Placental pericyte (primary cell): ENCODE results near the gene VSTM2L. TPM values are rescaled to one million over a fixed set of nuclear protein-coding genes. Genes with fewer than 3 reads are reported as not detected.

Experiments
- total RNA-seq: library from RNA; depleted of rRNA; stranded (reverse); fragments of >200 nt; gene quantifications from 2 replicates; pipeline ENCODE4 v1.2.3, GENCODE V29; 2012

Gene VSTM2L, protein sequence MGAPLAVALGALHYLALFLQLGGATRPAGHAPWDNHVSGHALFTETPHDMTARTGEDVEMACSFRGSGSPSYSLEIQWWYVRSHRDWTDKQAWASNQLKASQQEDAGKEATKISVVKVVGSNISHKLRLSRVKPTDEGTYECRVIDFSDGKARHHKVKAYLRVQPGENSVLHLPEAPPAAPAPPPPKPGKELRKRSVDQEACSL
- total RNA-seq: 0.22 and 0.57 TPM in 2 replicates

DNA sequence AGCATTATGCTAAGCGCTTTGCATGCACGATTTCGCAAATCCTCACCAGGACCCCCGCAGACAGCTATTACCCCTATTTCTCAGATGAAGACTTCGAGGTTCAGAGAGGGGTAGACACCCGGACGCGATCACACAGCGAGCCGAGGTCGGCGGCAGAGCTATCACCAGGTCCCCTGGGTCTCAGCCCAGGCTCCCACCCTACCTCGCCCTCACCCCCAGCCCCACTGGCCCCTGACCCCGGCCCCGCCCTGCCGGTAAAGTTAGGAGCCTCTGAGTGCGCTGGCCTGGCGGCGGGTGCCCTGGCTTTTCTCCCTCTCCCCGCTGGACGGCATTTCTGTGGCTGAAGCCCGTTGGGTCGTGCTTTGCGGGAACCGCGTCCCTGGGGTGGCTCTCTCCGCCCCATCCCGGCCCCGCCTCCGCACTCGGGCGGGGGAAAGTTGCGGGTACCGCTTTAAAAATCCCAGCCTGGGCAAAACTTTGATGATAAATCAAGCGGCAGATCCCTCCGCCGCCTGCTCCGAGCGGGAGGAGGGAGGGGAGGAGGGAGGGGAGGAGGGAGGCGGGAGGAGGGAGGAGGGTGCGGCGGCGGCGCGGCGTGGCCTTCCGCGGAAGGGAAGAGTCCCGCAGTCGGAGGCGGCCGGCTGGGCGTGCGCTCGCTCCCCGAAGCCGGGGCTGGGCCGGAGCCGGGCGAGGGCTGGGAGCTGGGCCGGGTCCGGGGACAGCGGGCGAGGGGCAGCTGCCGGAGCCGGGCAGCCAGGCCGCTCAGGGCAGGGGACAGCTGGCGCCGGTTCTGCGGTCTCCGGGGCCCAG, at the start of gene VSTM2L:
VSTM2L (plus strand) TSS at position 624 of the 810 bp plus-strand sequence. CDS start 224 bp downstream, outside the sequence.

Other genes starting within 250 kb of the VSTM2L start
- 19.5 and 21.0 TPM in 2 replicates for gene CTNNBL1, start 209.1 kb upstream of the VSTM2L start, total RNA-seq
- 13.1 and 27.9 TPM in 2 replicates for gene TTI1, start 130.3 kb downstream of the VSTM2L start, total RNA-seq
- 21.4 and 29.5 TPM in 2 replicates for gene RPRD1B, start 130.6 kb downstream of the VSTM2L start, total RNA-seq